ENCODE data around the gene BCAP31.
"Not testable (repeated sequence)": the region's sequence is repeated elsewhere in the genome, so short reads cannot be mapped to it uniquely, and the experiment has no call there.

The BCAP31 gene

DNA sequence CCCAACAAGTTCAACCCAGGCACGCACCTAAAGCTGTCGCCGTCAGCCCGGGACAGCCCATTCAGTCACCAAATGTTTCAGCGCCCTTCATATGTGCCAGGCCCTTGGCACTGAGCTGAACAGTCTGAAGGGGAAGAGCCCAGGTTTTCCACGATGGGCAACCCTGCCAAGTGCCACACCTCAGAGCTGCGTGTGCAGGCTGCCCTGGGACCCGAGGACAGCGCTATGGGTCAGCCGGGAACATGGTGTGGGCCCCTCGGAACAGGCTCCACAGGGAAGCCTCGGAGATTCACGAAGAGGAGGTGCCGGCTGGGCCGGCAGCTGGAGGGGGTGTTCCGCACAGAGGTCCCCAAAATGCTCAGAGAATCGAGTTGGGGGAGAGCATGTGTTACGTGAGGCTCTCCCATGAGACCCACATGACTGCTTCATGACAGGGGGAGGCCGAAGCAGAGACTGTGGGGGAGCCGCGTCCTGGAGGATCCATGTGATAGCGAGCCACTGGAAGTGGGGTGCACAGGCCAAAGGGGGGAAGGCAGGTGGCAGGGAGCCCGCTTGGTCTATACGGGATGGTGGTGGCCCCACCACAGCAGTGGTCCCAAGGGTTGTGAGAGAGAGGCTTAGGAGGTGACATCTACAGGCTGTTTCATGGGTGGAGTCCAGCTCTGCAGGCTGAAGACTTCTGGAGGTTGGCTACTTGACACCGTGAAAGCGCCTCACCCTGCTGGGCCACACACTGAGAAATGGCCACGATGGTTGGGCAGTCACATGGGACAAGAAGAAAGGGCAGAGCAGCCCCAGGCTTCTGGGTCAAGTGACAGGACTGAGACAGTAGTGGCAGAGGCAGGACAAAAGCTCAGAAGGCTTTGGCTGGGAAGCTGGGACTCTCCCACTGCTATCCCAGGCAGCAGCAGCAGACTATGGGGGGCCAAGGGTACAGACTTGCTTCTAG lies 14.2 kb downstream of the BCAP31 start:
- DNase-seq (ENCODE audit: low read depth): no peak

DNA sequence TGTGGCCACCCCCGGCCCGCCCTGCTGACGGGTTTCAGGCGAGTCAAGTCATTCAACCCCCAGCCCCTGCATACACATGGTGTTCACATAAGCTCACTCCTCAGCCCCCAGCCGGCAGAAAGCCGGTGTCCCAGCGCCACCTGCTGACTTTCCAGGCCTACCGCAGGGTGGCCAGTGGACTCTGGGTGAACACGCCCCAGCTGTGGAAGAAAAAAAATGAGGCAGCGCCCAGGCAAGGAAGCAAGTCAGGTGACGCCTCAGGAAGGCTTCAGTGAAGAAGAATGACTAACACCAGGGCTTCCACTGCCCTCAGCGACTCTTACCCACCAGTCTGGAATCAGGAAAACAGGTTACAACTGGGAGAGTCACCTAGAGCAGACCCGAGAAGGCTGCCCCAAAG lies 15.8 kb downstream of the BCAP31 start:
- DNase-seq (ENCODE audit: low read depth): no peak

DNA sequence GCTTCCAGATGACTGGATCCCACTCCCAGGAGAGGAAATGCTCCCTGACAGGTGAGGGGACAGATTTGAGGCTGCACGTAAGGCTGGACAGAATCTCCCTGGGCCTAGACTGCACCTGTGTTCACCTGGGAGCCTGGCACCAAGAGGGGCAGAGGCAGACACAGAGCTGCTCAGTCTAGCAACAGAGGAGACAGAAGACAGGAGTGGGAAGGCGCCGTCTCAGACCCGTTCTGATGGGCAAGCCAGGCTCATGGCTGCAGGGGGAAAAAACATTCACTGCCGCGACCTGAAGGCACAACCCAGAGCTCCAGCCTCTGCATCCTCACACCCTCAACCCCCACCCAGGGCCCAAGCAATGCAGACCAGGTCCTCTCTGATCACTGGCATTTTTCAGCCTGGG lies 16.8 kb downstream of the BCAP31 start:
- no peak for DNase-seq (ENCODE audit: low read depth)

DNA sequence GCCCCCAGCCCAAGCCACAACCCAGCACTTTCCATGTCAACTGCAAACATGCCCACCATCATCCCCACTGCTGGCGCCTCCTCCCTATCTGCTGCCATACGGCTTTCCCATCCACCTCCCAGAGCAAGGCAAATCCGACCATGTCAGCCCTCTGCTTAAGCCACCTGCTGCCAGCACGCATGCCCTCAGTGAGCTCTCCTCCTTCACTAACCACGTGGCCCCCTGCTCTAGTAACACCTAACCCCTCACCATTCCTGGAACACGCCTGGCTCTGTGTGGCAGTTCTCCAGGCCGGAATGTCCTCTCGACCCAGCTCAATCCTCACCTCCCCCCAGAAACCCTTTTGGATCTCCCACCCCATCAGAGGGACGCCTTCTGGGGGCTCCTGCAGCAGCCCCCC lies 17.4 kb downstream of the BCAP31 start:
- DNase-seq (ENCODE audit: low read depth): no peak

DNA sequence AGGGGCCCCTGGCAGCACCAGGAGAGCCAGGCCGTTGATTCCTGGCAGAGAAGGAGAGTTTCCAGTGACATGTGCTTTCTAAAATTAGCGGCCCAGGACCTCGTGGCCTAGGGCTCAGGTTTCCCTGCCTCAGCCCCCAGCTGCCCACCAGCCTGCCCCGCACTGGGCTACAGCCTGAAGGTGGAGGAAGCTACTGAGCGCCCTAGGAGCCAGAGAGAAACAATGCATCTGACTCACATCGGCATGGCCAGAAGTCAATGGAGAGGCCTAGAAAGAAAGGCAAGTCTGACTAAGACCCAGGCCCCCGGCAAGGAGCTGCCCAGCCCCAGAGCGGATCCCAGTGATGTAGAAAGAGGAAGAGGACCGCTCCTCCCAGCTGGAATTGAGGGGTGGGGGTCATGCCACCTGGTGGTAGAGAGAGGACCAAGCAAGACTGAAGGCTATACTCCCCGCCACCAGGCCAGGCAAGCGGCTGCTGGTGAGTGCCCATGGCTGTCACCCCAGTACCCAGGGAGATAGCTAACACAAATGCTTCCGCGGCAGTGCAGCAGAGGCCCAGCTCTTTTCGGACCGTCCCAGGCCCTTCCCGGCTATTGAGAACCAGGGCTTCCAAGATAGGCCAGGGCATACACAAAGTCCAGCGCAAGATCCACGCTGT lies 18.7 kb downstream of the BCAP31 start:
- DNase-seq (ENCODE audit: low read depth): not testable (repeated sequence)

DNA sequence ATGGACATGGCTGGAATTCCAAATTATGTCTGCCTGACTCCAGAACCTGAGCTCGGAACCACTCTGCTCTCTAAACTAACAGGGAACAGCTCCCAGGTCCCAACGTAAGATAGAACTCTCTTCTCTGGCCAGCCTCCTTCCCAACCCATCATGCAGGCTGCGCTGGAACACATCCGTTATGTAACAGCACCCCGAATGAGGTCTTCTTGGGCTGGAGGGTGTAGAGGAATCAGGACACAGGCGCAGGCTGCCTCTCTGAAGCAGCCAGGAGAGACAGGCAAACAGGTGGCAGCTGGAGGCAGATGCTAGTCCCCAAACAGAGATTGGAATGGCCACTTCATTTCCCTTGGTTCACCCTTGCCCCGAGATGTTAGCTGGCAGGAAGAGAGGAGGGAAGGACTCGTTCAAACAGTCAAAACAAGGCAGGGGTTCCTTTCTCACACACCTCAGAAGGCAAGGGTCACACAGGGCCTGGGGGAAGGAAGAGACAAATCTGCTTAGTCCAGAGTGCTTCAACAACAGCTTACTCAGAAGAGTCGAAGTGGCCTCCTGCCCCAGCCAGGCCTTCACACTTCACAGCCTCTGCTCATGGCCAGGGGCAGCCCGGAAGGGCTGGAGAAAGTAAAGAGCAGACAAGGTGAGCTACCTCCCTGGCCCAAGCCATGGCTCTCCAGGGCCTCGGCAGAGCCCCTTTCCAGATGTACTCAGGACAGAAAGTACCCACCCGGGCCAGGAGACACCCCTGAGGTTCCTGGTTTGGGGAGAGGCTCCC lies 19.4 kb downstream of the BCAP31 start:
- not testable (repeated sequence) for DNase-seq (ENCODE audit: low read depth)

DNA sequence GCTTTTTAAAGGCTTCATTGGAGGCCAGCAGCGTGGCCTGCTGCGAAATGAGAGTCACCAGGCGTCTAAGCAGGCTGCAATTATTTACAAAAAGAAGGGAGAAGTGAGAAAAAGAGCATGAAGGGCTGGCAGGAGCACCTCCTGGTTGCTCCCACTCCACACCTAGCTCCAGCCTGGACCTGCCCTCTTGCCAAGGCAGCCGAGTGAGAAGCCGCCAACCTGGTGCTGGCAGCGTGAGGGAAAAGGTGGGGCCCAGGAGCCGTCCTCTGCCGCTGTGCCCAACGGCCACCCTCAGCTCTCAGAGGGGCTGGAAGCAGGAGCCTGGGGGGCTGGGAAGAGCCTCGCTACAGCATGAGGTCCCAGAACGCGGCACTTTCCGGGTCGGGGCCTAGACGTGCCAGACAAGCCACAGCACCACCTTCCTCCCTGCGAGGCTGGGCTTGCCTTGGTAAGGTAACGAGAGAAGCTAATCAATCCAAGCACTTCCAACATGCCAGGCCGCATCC lies 20.1 kb downstream of the BCAP31 start:
- DNase-seq (ENCODE audit: low read depth): no peak

DNA sequence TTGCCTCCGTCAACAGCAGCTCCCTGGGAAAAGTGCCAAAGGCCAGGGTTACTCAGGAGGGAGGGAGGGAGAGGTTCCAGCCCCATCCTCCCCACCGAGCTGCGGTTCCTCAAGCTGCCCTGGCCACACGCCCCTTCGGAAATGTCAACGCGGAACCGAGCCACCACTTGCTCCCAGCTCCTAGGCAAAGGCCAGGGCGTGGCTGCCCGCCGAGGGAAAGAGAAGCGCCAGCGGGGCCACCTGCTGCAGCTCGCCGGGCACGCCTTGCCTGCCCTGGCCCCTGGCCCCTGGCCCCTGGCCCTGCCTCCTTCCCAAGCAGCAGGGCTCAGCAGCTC lies 21.2 kb downstream of the BCAP31 start:
- no peak for DNase-seq (ENCODE audit: low read depth)

DNA sequence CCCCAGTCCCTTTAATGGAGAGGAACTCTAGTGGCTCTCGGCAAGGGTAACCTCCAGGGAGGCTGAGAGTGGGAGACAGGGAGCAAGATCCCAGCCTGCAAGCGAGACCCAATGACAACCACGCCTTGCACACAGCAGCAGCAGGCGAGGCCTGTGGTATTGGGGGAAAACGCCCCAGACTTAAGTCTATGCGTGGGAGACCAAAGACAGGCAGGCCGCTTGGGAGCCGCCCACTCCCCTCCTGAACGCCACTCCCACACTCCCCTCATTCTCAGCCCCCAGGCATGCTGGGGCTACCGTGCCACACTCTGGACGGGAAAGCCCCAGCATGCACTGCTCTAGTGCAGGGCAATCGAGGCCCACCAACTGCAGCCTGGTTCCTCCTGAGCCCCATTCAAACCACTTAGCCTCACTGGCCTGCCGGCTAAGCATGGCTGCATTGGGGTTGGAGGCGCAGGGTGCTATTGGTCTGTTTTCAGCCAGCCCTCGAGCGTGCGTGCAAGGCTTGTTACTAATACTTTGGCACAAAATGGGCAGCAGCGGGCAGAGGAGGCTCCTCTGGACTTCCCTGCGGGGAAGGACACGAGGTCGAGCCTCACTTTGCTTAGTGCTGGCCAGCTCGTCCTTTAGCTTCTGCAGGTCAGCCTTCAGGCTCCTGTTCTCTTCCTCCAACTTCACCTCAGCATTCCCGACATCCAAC lies 21.7 kb downstream of the BCAP31 start:
- no peak for DNase-seq (ENCODE audit: low read depth)

DNA sequence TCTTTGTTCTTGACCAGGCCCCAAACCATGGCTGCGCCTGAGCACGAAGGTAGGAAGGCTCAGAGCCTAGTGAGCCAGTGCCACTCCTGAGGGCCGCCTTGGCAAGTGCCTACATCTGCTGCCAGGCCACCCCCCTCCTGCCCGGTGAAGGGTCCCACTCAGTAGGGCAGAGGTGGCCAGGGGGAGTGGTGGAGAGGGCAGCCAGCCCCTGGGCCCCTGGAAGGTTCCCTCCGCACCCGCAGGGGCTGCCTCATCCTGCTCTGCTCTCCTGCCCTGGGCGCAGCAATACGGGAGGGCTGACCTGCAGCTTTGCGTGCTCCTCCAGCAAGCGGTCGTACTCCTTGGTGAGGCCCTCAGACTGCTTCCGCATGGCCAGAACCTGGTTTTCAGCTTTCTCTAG lies 22.5 kb downstream of the BCAP31 start:
- no peak for DNase-seq (ENCODE audit: low read depth)

DNA sequence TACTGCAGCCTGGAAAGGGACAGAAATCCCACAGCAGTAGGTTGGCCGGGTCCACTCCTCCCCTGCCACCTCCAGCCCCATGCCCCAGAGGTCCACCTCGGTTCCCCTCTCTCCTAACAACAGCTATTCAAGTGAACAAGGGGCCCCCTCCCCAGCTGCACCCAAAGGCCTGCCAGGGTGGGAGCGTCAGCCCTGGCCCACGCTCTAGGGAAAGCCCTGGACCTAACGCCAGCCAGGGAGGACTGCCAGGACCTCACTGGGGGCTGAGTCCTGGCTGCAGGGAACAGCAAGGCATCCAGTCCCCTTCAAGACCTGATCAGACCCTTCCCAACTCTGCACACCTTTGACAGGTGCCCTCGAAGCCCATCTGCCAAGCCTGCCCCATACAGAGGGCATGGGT lies 23.2 kb downstream of the BCAP31 start:
- DNase-seq (ENCODE audit: low read depth): no peak

DNA sequence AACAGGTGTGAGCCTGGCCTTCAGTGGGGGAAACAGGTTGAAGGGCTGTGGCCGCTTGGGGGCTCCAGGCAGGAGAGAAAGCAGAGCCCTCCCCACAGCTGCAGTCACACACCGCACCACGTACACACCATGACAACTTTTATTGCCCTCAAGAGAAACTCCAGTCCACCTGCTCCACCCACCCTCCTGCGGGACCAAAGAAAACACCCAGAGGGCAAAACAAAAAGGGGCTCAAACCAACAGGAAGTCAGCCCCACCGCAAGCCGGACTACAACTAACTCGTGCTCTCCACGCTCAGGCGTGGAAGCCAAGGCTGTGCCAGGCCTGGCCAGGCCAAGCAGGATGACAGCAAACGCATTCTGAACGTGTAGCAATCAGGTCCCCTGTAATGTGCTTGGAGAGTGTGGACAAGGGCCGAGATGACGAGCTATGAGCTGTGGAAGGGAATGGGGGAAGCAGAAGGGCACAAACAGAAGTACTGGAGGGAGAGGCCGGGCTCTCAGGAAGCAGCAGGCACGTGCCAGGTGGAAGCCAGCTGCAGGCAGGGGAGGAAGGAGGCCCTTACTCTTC lies 23.7 kb downstream of the BCAP31 start:
- DNase-seq (ENCODE audit: low read depth): no peak

DNA sequence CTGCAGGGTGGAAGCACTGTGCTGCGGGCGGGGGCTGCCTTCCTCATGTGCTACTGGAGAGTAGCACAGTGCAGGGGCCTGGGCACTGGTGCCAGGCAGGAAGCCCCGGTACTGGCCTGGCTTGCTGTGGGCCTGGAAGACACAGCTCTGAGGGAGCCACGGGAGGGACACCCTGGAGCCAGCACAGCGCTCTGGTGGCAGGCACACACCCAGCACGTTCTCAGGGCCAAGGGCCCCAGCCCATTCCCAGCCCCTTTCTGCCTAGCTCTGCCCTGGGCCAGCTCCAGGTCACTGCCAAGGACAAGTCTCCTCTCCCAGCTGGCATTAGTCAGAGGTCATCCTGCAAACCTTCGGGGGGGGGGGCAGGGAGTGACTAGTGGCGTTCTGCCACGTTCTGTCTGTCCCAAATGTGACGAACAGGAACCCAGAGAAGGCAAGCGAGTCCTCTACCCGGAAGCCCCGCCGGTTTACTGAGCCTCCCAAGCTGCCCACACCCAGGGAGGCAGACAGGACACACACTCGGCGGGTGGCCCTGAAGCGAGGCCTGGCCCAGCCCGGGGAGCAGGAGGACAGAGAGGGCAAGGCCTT lies 24.3 kb downstream of the BCAP31 start:
- not testable (repeated sequence) for DNase-seq (ENCODE audit: low read depth)

DNA sequence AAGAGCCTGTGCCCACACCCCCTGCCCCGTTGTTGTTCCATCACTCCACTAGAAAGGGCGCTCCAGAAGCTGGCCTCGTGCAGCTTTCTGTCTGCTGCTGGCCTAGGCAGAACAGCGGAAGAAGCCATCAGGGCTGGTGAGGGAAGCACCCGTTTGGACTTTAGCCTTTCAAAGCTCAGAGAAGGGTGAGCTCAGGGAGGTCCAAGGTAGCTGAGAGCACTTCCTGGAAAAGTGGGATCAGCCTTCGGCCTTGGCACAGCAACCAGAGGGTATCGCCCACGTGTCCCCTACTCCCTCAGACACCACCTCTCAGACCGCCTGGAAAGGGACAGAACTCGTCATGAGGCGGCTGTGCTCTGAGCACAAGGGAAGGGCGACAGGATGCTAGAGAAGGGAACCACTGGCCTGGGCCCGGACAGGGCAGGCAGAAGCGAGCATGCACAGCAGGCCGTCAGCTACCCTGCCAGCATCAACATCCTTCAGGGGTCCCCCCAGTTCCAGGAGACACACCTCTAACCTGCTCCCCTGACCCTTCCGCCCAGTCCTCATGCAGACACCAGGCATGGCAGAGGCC lies 24.9 kb downstream of the BCAP31 start:
- not testable (repeated sequence) for DNase-seq (ENCODE audit: low read depth)

DNA sequence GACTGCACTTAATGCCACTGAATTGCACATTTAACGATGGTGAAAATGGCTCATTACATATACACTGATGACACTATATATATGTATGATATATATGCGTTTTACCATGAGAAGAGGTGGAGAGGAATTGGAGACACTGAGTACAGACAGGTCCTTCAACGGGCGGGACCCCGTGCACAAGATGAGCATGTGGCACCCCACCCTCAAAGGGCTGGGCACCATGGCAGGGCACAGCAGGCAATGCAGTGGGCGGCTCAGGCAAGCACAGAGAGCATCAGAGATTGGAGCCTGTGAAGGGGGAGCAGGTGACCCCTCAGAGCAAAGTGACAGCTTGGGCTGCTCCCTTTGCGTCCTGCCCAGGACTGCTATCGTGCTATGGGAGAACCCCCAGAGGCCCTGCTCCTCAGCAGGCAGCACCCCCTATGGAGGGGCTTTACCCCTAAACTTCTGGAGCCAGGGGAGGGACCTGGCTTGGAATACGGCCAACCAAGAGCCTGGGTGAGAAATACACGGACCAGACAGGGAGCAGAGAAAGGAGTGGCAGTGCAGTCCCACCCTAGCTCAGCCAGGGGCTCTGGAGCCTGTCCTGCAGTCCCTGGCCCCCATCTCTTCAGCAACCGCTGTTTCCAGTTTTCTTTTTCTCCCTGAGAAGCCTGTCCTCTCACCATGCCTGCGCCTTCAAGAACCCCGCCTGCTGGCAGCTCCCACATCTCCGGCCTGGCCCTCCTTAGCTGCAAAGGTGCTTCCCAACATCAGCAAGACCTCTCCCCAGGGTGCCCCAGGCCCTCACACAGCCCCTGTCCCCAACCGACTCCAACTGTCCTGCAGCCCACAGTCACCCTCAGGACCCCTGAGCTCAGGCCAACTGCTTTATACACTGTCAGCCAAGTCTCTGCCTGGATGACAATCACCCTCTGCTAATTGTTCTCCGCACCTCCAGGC lies 26.0 kb downstream of the BCAP31 start:
- DNase-seq (ENCODE audit: low read depth): no peak

DNA sequence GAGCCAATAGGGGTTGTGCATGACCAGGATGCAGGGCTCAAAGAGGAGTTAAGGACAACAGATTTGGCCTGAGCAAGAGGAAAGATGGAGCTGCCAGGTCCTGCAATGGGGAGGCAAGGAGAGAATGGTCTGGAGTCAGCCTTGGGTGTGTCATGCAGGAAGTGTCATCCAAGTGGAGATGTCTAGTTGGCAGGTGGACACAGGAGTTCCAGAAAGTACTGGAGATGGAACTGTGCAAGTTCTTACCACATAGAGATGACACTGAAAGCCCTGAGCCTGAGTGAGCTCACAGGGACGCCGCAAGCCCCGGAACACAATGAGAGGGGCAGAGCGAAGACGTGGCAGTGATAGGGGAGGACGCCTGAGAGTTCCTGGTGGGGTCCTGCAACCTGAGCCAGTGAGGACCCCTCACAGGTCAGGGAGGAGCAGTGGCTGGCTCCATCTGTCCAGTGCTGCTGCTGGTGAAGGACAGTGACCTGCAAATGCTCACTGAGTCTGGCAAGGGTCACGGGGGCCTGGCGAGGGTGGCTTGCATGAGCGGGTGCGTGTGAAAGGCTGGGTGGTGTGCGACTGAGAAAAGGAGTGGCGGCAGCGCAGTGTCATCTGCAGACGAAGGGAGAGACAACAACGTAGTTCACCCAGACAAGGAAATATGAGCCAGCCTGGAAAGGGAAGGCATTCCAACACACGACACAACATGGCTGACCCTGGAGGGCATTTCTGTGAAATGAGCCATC lies 27.0 kb downstream of the BCAP31 start:
- not testable (repeated sequence) for DNase-seq (ENCODE audit: low read depth)

DNA sequence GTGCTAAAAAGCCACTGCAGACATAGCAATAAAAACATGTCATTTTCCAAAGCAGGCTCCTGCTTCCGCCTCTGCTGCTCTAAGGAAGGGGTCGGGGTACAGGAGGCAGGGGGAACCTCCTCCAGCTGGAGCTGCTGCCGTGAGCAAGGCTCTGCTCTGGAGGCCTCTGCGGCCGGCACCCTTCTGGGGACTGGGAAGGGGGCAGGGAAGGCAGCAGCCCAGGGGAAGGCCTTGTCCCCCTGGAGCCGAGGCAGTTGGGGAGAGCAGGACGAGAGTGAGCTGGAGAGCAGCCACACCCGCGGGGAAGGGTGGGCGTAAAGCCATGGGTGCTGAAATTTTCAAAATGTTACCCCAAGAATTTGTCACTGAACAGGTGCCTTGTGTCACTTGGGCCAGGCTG lies 27.6 kb downstream of the BCAP31 start:
- not testable (repeated sequence) for DNase-seq (ENCODE audit: low read depth)

DNA sequence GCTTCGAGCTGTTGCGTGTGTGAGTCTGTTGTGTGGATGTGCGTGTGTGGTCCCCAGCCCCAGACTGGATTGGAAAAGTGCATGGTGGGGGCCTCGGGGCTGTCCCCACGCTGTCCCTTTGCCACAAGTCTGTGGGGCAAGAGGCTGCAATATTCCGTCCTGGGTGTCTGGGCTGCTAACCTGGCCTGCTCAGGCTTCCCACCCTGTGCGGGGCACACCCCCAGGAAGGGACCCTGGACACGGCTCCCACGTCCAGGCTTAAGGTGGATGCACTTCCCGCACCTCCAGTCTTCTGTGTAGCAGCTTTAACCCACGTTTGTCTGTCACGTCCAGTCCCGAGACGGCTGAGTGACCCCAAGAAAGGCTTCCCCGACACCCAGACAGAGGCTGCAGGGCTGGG lies 28.1 kb downstream of the BCAP31 start:
- DNase-seq (ENCODE audit: low read depth): no peak

DNA sequence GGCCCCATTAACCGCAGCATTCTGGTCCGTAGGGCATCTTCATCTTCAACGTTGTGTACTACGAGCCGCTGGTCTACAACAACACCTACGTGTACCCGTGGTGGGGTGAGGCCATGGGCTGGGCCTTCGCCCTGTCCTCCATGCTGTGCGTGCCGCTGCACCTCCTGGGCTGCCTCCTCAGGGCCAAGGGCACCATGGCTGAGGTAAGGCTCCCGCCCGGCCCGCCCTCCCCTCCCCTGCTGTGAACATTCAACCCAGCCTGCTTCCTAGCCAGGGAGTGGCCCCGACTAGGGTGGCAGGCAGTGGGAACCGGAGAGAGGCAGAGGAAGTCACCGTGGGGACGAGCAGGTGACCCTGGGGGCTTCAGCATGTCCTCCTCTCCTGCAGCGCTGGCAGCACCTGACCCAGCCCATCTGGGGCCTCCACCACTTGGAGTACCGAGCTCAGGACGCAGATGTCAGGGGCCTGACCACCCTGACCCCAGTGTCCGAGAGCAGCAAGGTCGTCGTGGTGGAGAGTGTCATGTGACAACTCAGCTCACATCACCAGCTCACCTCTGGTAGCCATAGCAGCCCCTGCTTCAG lies 29.4 kb downstream of the BCAP31 start:
- no peak for DNase-seq (ENCODE audit: low read depth)
